ACC112 (cell line): Measurements from ENCODE around the gene NAA35.

ENCODE experiments used
- H2AFZ ChIP-seq: fragments of 200-600 bp; sonication (generic); one replicate; pipeline ENCODE4 v1.6.0; 2017; ENCODE audit warnings: antibody characterized with exemption, low read length; ENCODE audit not compliant: unreplicated experiment
- H3K27ac ChIP-seq: fragments of 200-600 bp; sonication (generic); 2 replicates; pipeline ENCODE4 v1.5.1; 2014; ENCODE audit warnings: low read depth, mild to moderate bottlenecking, antibody characterized with exemption, low read length, moderate library complexity
- H3K27me3 ChIP-seq: fragments of 200-600 bp; sonication (generic); 2 replicates; pipeline ENCODE4 v1.6.1; 2014; ENCODE audit warnings: mild to moderate bottlenecking, antibody characterized with exemption, low read length, moderate library complexity, mixed read lengths; ENCODE audit not compliant: insufficient read depth
- H3K36me3 ChIP-seq: fragments of 200-600 bp; sonication (generic); 2 replicates; pipeline ENCODE4 v1.6.1; 2016; ENCODE audit warnings: mild to moderate bottlenecking, antibody characterized with exemption, low read length, moderate library complexity, mixed read lengths; ENCODE audit not compliant: insufficient read depth
- H3K4me1 ChIP-seq: fragments of 200-600 bp; sonication (generic); one replicate; pipeline ENCODE4 v1.6.1; 2016; ENCODE audit warnings: low read length, mixed read lengths; ENCODE audit not compliant: insufficient read depth, unreplicated experiment, control insufficient read depth
- H3K4me3 ChIP-seq: fragments of 200-600 bp; sonication (generic); 2 replicates; pipeline ENCODE4 v1.5.1; 2014; ENCODE audit warnings: mild to moderate bottlenecking, low read depth, low read length
- H3K79me2 ChIP-seq: fragments of 200-600 bp; sonication (generic); one replicate; pipeline ENCODE4 v1.6.0; 2016; ENCODE audit warnings: low read length; ENCODE audit not compliant: control insufficient read depth, unreplicated experiment, insufficient read depth

NAA35 gene

GRCh38 chr9:86022687-86023266, 81.8 kb downstream of the NAA35 start:
- H3K4me1 ChIP-seq: no peaks in the 10 kb centered on the region
- no peak overlapping the region for H2AFZ ChIP-seq
- no peaks in the 10 kb centered on the region for H3K27me3 ChIP-seq
- no peak overlapping the region for H3K4me3 ChIP-seq
- H3K79me2 ChIP-seq: no peaks in the 10 kb centered on the region
- peaks cover 20% of the 10 kb centered on the region for H3K36me3 ChIP-seq
- H3K27ac ChIP-seq: no peak overlapping the region

DNA sequence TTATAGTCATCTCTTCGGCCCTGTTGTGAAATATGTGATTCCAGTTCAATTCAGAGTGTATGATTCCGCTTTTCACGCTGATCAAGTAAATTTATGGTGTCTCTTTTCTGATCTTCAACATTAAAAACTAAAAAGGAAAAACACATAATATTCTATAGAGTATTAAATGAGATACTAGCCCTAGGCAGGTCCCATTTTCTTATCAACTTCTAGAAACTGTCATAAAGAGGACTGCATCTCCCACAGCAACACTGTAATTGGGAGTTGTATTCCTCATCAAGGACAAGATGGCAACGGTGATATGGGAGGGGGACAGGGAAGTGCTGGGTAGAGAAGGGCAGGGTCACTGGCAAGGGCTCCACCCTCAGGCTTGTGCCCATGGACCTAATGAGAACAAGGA, 86.8 kb downstream of the NAA35 start:
- H3K27ac ChIP-seq: no peak overlapping the region
- H2AFZ ChIP-seq: no peak overlapping the region
- H3K36me3 ChIP-seq: peaks cover 8% of the 10 kb centered on the region
- no peaks in the 10 kb centered on the region for H3K27me3 ChIP-seq
- no peaks in the 10 kb centered on the region for H3K79me2 ChIP-seq
- no peaks in the 10 kb centered on the region for H3K4me1 ChIP-seq
- no peak overlapping the region for H3K4me3 ChIP-seq

DNA sequence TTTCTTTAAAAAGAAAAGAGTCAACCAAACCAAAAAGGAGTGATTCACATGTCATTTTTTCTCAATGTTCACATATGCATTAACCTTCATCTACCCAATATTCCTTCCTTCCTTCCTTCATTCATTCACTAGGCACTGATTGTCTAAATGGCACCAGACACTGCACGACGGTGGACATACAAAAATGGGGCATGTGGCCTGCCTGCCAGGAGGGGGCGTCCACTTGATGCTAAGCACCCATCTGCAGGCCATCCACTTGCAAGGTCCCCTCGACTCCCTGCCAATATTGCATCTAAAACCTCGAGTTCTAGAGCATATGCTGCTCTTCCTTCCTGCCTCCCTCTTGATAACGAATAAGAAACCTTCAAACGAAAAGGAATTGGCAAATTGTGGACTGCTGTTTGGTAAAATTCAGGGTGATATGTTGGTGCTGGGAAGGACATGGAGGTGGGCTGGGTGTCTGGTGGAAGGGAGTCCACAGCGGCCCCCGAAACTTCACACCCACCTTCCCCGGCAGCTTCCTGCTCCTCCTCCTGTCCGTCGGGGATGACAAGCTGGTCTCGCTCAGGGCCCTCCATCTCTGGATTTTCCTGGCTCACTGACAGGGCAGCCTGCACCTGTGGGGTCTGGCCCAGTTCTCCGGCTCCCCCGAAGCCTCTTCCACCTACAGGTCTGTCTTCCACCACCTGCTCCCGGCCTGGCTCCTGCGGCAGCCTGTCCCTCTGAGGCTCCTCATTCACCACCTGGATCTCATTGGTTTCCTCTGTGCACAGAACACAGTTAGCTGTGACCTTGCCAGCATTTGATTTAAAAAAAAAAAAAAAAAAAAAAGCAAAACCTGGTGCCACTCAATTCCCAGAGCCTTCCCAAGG, 94.2 kb downstream of the NAA35 start:
- Histone ChIP-seq H3K79me2 (no peaks in the 10 kb centered on the region), H3K27me3 (no peaks in the 10 kb centered on the region), H2AFZ (no peak overlapping the region), H3K36me3 (peaks cover 3% of the 10 kb centered on the region; the same call in 1 of the 2 replicates), H3K27ac (no peak overlapping the region), H3K4me3 (no peak overlapping the region), H3K4me1 (peaks cover 1% of the 10 kb centered on the region)

DNA sequence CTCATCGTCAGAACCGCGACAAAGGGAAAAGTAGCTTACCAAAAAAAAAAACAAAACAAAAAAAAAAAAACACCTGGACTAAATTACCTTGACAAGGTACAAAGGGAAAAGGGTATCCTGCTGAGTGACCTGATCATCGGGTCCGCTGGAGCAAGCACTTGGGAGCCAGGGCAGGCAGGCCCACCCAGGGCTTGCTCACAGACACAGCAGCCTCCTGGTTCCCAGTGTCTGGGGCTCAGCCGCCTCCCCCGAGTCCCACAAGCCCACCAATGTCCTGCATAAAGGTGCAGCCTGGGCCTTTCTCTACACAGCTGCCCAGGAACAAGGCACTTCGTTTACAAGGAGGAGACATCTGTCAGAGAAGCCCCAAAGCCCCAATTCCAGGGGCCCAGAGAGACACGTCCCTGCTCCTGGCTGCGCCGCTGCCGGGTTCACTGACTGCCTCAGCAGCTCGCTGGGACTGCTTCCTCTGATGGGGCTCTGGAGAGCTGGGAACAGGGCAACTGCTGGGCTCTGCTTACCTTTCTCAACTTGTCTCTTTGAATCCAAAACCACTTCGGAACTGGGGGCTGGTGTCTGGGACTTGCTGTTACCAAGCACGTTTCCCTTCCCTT, 95.0 kb downstream of the NAA35 start:
- H3K79me2 ChIP-seq: no peaks in the 10 kb centered on the region
- peaks cover 3% of the 10 kb centered on the region; the same call in 1 of the 2 replicates for H3K36me3 ChIP-seq
- H3K27ac ChIP-seq: no peak overlapping the region
- H3K4me1 ChIP-seq: peaks cover 9% of the 10 kb centered on the region
- no peak overlapping the region for H2AFZ ChIP-seq
- no peaks in the 10 kb centered on the region for H3K27me3 ChIP-seq
- no peak overlapping the region for H3K4me3 ChIP-seq

DNA sequence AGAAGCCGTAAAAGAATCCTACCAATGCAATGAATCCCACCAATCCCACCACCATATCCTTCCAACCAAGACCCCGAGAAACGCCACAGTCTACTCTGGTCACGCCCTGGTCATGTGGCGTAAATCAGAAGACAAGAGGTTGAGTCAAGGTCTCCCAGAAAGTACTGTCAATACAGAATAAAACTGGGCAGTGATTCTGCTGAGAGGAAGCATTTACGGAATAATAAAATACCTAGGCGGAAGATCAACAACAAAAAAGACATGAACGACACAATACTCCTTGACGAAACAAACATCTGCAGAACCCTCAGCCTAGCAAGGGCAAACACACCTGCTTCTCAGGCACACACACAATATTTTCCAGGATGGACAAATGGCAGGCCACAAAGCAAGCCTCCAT, 95.6 kb downstream of the NAA35 start:
- H3K4me3 ChIP-seq: no peak overlapping the region
- peaks cover 16% of the 10 kb centered on the region for H3K4me1 ChIP-seq
- peaks cover 3% of the 10 kb centered on the region; the same call in 1 of the 2 replicates for H3K36me3 ChIP-seq
- no peak overlapping the region for H3K27ac ChIP-seq
- H2AFZ ChIP-seq: no peak overlapping the region
- no peaks in the 10 kb centered on the region for H3K79me2 ChIP-seq
- H3K27me3 ChIP-seq: no peaks in the 10 kb centered on the region

GRCh38 chr9:86039991-86040860, 99.3 kb downstream of the NAA35 start:
- H2AFZ ChIP-seq: no peak overlapping the region
- no peak overlapping the region for H3K27ac ChIP-seq
- H3K27me3 ChIP-seq: no peaks in the 10 kb centered on the region
- H3K4me3 ChIP-seq: no peak overlapping the region
- H3K79me2 ChIP-seq: no peaks in the 10 kb centered on the region
- H3K4me1 ChIP-seq: peaks cover 18% of the 10 kb centered on the region
- H3K36me3 ChIP-seq: peaks cover 3% of the 10 kb centered on the region; the same call in 1 of the 2 replicates

DNA sequence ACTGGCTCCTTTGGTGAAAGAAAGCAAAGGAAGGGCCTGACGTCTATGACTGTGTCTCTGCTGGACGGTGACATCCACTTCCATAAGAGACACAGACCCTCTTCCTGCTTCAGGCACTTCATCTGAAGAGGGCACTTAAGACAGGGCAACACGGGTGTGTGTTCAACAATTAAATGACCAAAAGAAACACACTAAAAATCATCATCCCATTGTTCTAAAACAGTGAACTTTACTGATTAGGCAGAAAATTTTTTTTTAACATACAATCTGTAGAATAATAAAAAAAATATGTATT, 99.9 kb downstream of the NAA35 start:
- H3K4me3 ChIP-seq: no peak overlapping the region
- peaks cover 18% of the 10 kb centered on the region for H3K4me1 ChIP-seq
- H2AFZ ChIP-seq: no peak overlapping the region
- H3K27ac ChIP-seq: peak overlapping the region; percentile 38; the same call in 1 of the 2 replicates
- H3K79me2 ChIP-seq: no peaks in the 10 kb centered on the region
- no peaks in the 10 kb centered on the region for H3K27me3 ChIP-seq
- H3K36me3 ChIP-seq: peaks cover 3% of the 10 kb centered on the region; the same call in 1 of the 2 replicates

- Histone ChIP-seq H3K36me3 (peaks cover 3% of the 10 kb centered on the region; the same call in 1 of the 2 replicates), H3K4me3 (peak overlapping the region; percentile 52; the same call in 1 of the 2 replicates), H3K27ac (peak overlapping the region; percentile 38; the same call in 1 of the 2 replicates), H2AFZ (peak overlapping the region; percentile 13), H3K27me3 (no peaks in the 10 kb centered on the region), H3K79me2 (no peaks in the 10 kb centered on the region), H3K4me1 (peaks cover 18% of the 10 kb centered on the region)
Observed at GRCh38 chr9:86041311-86041741, 100.4 kb downstream of the NAA35 start.

- no peak overlapping the region for H2AFZ ChIP-seq
- H3K79me2 ChIP-seq: no peaks in the 10 kb centered on the region
- H3K36me3 ChIP-seq: peaks cover 3% of the 10 kb centered on the region; the same call in 1 of the 2 replicates
- peaks cover 18% of the 10 kb centered on the region for H3K4me1 ChIP-seq
- H3K27ac ChIP-seq: no peak overlapping the region
- no peaks in the 10 kb centered on the region for H3K27me3 ChIP-seq
- H3K4me3 ChIP-seq: no peak overlapping the region
Observed at GRCh38 chr9:86042199-86042978, 101.4 kb downstream of the NAA35 start.
